H1 (cell line): ENCODE results near the gene PSMG2. TPM values are rescaled to one million over a fixed set of nuclear protein-coding genes. Genes with fewer than 3 reads are reported as not detected.

Experiments used
- BCL11A ChIP-seq, 2 experiments: IDR thresholded peaks; one replicate each; pipeline ENCODE4 v1.6.1; 2011; ENCODE audit warnings: low read depth in 2 of 2, low read length in 2 of 2, mild to moderate bottlenecking in 2 of 2
- CHD2 ChIP-seq: IDR thresholded peaks from 2 replicates; pipeline ENCODE4 v1.6.1; 2012; ENCODE audit warnings: low read length, improper control_type of control experiment
- MAFK ChIP-seq: IDR thresholded peaks from 2 replicates; pipeline ENCODE4 v1.6.1; 2012; ENCODE audit warnings: low read depth, mild to moderate bottlenecking, improper control_type of control experiment, low read length
- POLR2AphosphoS5 ChIP-seq: IDR thresholded peaks from 2 replicates; pipeline ENCODE4 v1.6.1; 2011; ENCODE audit warnings: low read depth, low read length
- SP1 ChIP-seq: IDR thresholded peaks from 2 replicates; pipeline ENCODE4 v1.6.1; 2011; ENCODE audit warnings: low read depth, low read length
- YY1 ChIP-seq: IDR thresholded peaks from 2 replicates; pipeline ENCODE4 v1.6.1; 2011; ENCODE audit warnings: low read depth, mild to moderate bottlenecking, low read length
- polyA plus RNA-seq, 7 experiments: library from polyadenylated mRNA; depleted of rRNA in 3 of 7; stranded (reverse) in 5 of 7; unstranded in 2 of 7; fragments of >200 nt in 5 of 7; fragments of 200-250 nt in 2 of 7; gene quantifications; 1 replicate in 5 of 7; 2 replicates in 1 of 7; 4 replicates in 1 of 7; pipeline versions ENCODE4 v1.2.1 to v1.2.3, GENCODE V29; 2011 to 2013; ENCODE audit warnings: missing spikeins in 2 of 7, mixed read lengths in 2 of 7
- total RNA-seq: library from RNA; stranded (reverse); fragmentation: NEBNext Ultra II Directional; extraction: Animal tissue kit (Norgen Biotek cat#: 25700); gene quantifications from 2 replicates; pipeline ENCODE4 v1.2.1, GENCODE V29; 2021

The PSMG2 gene
- total and polyA plus RNA-seq, 2 of the 8 experiments (the other 6 are each of a cell fraction or from before 2014, with no cell fraction given), result 52.9 to 79.3 TPM

- TF ChIP-seq POLR2AphosphoS5, result no peak
- no peak for TF ChIP-seq SP1
- TF ChIP-seq BCL11A (IDR thresholded peaks at IDR 0.05; ENCODE audit: low read depth in 2 of 2, low read length in 2 of 2), result no peak
- TF ChIP-seq YY1, result no peak
- no peak for TF ChIP-seq MAFK
- TF ChIP-seq CHD2, result no peak
Observed at GRCh38 chr18:12751891-12752290, 49.0 kb downstream of the PSMG2 start (continued).
